Motor neuron (in vitro differentiated cells): ENCODE results near the gene PHRF1. TPM values are rescaled to one million over a fixed set of nuclear protein-coding genes. Genes with fewer than 3 reads are reported as not detected.

ENCODE experiments used
- ATAC-seq, 8 experiments: fragments of 200-7000 bp; cut with Tn5 transposase; replicated peaks in 6 of 8; 2 replicates each; pipeline ENCODE4 v1.8.0; 2021; ENCODE audit warnings: mild to moderate bottlenecking in 8 of 8, moderate library complexity in 8 of 8
- H3K27ac ChIP-seq, 2 donors: fragments of 250-450 bp; sonication (Bioruptor Pico); 2 replicates each; pipeline ENCODE4 v1.9.0; 2021; ENCODE audit warnings: antibody characterized with exemption in 2 of 2, mild to moderate bottlenecking in 2 of 2, moderate library complexity in 1 of 2
- H3K4me1 ChIP-seq, 2 donors: fragments of 250-450 bp; sonication (Bioruptor Pico); replicated peaks in 1 of 2; 2 replicates each; pipeline ENCODE4 v1.6.1; 2021; ENCODE audit warnings: antibody characterized with exemption in 2 of 2, mild to moderate bottlenecking in 2 of 2, moderate library complexity in 1 of 2
- H3K4me3 ChIP-seq, 5 donors: fragments of 250-450 bp; sonication (Bioruptor Pico); 2 replicates each; pipeline ENCODE4 v1.9.0; 2021; ENCODE audit warnings: antibody characterized with exemption in 5 of 5, mild to moderate bottlenecking in 5 of 5, moderate library complexity in 4 of 5
- WGBS, 10 experiments: fragments of 450-650 bp; shearing (Covaris generic); methylation state at CpG; one replicate each; pipeline ENCODE4 v1.0.0; 2022; 5-methylcytosine and 5-hydroxymethylcytosine counted together
- in situ Hi-C, 9 experiments: fragments of 400-800 bp; cut with MboI; loops; one replicate each; pipeline ENCODE4 v1.15.0; 2021; ENCODE audit warnings: low sequenced_read_pairs in 9 of 9, low pct_unique_long_range_greater_than_20kb in 2 of 9; ENCODE audit not compliant: unreplicated experiment in 9 of 9
- total RNA-seq, 8 experiments: library from RNA; unstranded; fragments of 300-600 nt; gene quantifications; 2 replicates each; pipeline versions ENCODE4 v1.2.3 to v1.2.4, GENCODE V29; 2022

Gene PHRF1, protein sequence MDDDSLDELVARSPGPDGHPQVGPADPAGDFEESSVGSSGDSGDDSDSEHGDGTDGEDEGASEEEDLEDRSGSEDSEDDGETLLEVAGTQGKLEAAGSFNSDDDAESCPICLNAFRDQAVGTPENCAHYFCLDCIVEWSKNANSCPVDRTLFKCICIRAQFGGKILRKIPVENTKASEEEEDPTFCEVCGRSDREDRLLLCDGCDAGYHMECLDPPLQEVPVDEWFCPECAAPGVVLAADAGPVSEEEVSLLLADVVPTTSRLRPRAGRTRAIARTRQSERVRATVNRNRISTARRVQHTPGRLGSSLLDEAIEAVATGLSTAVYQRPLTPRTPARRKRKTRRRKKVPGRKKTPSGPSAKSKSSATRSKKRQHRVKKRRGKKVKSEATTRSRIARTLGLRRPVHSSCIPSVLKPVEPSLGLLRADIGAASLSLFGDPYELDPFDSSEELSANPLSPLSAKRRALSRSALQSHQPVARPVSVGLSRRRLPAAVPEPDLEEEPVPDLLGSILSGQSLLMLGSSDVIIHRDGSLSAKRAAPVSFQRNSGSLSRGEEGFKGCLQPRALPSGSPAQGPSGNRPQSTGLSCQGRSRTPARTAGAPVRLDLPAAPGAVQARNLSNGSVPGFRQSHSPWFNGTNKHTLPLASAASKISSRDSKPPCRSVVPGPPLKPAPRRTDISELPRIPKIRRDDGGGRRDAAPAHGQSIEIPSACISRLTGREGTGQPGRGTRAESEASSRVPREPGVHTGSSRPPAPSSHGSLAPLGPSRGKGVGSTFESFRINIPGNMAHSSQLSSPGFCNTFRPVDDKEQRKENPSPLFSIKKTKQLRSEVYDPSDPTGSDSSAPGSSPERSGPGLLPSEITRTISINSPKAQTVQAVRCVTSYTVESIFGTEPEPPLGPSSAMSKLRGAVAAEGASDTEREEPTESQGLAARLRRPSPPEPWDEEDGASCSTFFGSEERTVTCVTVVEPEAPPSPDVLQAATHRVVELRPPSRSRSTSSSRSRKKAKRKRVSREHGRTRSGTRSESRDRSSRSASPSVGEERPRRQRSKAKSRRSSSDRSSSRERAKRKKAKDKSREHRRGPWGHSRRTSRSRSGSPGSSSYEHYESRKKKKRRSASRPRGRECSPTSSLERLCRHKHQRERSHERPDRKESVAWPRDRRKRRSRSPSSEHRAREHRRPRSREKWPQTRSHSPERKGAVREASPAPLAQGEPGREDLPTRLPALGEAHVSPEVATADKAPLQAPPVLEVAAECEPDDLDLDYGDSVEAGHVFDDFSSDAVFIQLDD (N-terminal part only)
- total RNA-seq, result 10 to 100 TPM; 11.9 to 32.0 (median 16.0) TPM

DNA sequence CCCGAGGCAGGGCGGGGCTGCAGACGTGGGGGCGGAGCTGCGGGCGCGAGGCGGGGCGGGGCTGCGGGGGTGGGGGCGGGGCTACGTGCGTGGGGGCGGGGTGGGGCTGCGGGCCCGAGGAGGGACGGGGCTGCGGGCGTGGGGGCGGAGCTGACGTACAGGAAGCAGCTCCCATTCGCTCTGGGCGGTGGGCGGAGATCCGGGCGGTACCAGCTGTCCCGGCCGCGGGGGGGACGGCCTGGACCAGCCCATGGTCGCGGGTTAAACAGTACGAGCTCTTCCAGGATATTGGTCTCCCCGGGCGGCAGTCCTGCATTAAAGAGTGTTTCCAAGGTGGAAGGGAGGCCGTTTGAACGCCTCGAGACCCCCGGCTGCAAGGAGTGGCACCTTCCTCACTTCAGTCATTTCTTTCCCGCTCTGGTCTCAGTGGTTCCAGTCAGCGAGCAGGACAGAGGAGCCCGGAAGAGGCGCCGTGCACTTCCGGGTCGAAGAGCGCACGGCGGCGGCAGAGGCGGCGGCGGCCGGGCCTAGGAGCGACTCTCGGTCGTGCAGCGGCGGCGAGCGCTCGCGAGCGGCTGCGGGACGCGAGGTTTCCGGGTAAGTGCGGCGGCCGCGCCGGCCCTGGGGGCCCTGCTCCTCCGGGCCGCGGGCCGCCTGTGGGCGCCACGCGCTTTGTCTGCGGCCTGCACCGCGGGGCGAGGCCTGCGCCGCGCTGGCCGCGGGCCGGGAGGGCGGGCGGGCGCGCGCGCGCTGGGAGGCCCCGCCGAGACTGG, at the start of gene PHRF1:
PHRF1 (plus strand) TSS at position 475 of the 773 bp plus-strand sequence. CDS start 5,043 bp downstream, outside the sequence.
- H3K4me1 ChIP-seq, result peaks cover 19 to 28% of the 10 kb centered on the region in 2 donors
- ATAC-seq, result peak; percentile 81 to 93 (median 85)
- H3K27ac ChIP-seq, result peak within 1 kb of the TSS; percentile 98 to 100
- 0% methylated on average over 1 to 4 of the region's 99 CpGs; no CpG with 5 or more reads in 8 of the 10 experiments for WGBS, 10 experiments
- peak within 1 kb of the TSS; percentile 79 to 90 (median 87) for H3K4me3 ChIP-seq
- in situ Hi-C loops, result no loop called here

DNA sequence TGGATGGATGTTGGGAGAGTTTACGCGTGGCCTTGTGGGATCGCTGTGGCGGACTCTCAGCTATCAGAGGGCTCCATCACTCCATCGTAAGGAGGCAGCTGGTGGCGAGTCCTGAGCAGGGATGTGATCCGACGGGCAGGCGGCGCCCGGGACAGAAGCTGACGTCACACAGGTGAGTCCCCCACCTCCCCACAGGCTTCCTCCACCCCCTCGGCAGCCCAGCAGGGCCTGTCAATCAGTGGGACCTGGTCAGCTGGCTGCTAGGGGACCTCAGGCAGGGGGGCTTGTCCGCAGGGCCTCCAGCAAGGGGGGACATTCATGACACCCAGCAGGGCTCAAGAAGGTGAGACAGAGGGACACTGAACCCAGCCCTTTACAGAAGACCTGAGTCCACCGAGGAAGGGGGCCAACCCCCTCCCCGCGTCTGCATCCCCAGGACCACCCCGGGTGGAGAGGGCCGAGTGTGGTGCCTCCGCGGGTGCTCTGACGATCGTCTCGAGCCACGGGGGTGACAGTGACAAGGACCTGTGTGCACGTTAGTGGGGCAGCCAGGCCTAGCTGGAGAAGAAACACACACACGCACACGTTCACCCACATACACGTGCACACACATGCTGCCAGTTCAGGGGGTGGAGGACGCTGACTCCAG, 48.0 kb upstream of the PHRF1 start:
- H3K4me1 ChIP-seq, result peaks cover 9 to 12% of the 10 kb centered on the region in 2 donors
- 83 to 100% (median 91%) methylated on average over 1 to 4 of the region's 30 CpGs; no CpG with 5 or more reads in 6 of the 10 experiments for WGBS, 10 experiments

DNA sequence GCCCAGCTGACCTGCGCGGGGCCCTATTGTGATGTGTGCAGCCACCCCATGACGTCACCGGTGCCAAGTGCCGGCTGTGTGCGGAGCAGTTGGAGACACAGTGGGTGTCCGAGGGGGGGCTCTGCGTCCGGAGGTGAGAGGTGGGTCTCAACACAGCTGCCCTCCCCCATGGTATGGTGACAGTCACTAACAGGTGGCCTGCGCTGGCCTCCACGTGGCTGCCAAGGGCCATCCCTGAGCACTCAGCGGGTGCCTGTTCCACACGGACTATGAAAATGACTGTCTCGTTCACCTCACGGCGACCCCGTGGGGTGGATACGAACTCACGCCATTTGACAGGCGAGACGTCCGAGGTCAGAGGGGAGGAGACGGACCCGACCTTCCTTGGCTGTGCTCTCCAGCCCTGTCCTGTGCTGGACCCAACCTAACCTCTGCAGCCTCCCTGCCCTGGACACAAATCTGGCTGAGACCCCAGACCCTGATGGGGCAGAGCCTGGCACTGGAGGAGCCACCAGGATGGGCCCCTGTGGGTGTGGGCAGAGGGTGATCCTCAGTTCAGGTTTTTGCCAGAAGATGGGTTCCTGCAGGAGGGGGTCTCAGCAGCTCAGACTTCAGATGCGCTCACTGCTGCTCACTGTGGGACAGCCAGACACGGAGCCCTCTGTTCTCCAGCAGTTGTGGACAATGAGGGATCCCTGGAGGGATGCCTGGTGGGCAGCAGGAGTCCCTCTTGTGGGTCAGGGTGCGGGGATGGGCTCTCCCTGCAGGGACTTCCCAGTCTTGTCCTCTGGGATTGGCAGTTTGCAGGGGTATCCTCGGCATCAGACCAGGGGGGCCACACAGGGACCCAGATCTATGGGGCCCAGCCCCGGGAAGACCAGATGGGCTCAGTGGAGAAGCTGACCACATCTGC, 47.2 kb upstream of the PHRF1 start:
- 65 to 100% (median 80%) methylated on average over 1 to 9 of the region's 29 CpGs; no CpG with 5 or more reads in 5 of the 10 experiments for WGBS, 10 experiments
- Histone ChIP-seq H3K4me1 (peaks cover 10 to 15% of the 10 kb centered on the region in 2 donors), H3K4me3 (no peak overlapping the region), H3K27ac (peak overlapping the region in 1 of 2 donors; percentile 40)
- ATAC-seq, result peak in 6 of 8 experiments; percentile 6 to 69 (median 63)
- in situ Hi-C loops, result no loop called here

More for the DNA sequence above, 48.0 kb upstream of the PHRF1 start:
- in situ Hi-C loops, result no loop called here
- no peak overlapping the region for H3K4me3 ChIP-seq
- H3K27ac ChIP-seq, result peak overlapping the region in 1 of 2 donors; percentile 40
- no peak for ATAC-seq

DNA sequence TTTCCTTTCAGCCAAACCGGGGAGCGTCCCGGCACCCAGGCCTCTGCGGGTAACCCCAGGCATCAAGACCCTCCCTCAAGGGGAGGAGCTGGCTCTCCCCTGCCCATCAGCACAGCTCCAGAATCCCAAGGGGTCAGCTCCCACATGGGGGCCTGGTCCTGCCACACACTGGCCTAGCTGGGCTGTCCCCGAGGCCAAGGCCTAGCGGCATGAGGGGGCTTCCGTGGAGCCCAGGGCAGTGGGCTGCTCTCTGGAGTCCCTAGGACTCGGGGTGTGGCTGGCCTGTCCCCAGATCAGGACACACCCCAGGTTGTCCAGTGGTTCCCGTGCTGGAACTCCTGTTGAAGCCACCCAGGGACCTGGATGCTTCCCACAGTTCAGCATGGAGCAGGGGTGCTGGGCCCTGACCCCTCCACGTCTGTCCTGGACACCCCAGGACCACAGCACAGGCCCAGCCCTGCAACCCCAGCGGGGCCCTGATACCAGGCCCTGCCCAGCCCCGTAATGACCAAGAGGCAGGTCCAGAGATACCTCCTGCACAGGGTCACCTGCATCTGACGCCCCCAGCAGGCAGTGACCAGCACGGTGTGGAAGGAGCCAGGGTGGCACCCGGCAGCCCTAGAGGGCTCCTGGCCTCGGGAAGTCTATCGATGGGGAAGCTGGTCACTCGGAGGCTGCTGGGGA, 46.4 kb upstream of the PHRF1 start:
- peaks cover 14 to 18% of the 10 kb centered on the region in 2 donors for H3K4me1 ChIP-seq
- peak in 1 of 8 experiments; percentile 2 for ATAC-seq
- in situ Hi-C loops, result no loop called here
- H3K4me3 ChIP-seq, result no peak overlapping the region
- H3K27ac ChIP-seq, result no peak overlapping the region
- WGBS, 10 experiments, result 89 to 90% methylated on average over 2 to 3 of the region's 18 CpGs; no CpG with 5 or more reads in 8 of the 10 experiments

DNA sequence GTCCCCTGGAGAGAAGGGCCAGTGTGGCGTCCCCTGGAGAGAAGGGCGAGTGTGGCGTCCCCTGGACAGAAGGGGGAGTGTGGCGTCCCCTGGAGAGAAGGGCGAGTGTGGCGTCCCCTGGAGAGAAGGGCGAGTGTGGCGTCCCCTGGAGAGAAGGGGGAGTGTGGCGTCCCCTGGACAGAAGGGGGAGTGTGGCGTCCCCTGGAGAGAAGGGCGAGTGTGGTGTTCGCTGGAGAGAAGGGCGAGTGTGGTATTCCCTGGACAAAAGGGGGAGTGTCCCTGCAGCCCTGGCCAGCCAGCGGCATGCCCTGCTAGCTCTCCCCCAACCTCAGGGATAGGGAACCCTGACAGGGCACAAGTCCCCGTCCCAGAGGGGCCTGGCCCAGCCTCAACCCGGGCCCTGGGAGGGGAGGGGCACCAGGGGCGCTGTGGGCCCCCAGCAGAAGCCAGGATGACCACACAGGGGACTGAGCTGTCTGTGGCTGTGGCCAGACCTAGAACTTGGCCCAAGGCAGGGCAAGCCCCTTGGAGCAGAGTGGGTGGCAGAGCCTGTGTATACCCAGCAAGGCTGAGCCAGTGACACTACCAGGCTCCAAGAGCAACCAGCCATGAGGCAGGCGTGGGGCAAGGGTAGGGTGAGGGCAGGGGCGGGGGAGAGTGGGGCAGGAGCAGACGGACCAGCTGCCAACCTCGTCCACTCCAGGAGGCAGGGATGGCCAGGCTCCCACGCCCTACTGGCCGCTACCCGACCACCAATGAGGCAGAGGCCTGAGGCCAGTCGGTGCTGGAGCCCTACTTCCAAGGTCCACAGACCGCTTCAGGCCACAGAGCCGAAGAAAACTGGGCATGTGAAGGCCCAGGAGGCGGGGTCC, 45.1 kb upstream of the PHRF1 start:
- Histone ChIP-seq H3K4me1 (peaks cover 16 to 19% of the 10 kb centered on the region in 2 donors), H3K4me3 (no peak overlapping the region), H3K27ac (no peak overlapping the region)
- 80 to 100% methylated on average over 1 of the region's 28 CpGs; no CpG with 5 or more reads in 8 of the 10 experiments for WGBS, 10 experiments
- ATAC-seq, result no peak
- in situ Hi-C loops, result no loop called here

DNA sequence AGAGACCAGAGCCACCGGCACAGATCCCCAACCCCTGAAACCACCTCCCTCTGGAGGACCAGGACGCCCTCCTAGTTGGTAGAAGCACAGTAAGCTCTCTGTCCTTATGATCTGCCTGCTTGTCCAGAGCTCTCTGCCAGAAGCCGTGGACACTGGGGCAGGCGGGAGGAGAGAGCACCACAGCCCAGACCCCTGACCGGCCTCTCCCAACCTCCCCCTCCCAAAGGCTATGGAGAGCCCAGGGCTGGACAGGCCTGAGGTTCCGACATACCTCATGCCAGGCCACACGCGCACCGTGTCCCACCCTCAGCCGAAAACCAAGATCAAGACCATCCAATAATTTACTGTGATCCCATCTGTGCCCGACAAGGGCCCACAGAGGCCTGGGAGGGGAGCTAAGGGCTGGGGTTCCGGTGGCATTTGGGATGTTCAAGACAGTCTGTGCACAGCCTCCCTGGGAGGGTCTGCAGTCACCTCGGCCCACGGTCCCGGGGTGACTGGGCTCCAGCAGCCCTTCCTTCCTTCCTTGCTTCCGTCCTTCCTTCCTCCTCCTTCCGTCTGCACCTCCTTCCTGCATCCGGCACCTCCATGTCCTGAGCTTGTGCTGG, 44.2 kb upstream of the PHRF1 start:
- Histone ChIP-seq H3K27ac (no peak overlapping the region), H3K4me3 (no peak overlapping the region), H3K4me1 (peaks cover 24% of the 10 kb centered on the region in 2 donors)
- in situ Hi-C loops, result no loop called here
- no peak for ATAC-seq
- whole genome bisulfite sequencing, 10 experiments, result 80 to 100% (median 95%) methylated on average over 1 to 6 of the region's 18 CpGs; no CpG with 5 or more reads in 4 of the 10 experiments

DNA sequence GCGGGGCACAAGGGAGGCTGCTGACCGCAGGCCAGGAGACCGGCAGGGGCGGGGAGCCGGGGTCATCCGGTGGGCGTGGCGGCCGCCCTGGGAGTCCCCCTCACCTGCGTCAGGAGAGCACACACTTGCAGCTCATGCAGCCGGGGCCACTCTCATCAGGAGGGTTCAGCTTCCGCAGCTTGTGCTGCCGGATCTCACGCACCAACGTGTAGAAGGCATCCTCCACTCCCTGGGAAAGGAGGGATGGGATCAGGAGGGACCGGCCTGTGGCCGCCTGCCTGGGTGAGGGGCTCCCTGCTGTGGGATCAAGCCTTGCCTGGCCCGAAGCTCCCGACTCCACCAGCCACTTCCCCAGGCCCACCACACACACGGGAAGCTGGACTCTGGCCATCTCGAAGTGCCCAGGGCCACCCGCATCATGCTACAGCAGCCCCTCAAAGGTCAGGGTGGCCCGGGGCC, 43.7 kb upstream of the PHRF1 start:
- in situ Hi-C loops, result no loop called here
- Histone ChIP-seq H3K4me3 (no peak overlapping the region), H3K4me1 (peaks cover 27 to 30% of the 10 kb centered on the region in 2 donors), H3K27ac (no peak overlapping the region)
- ATAC-seq, result no peak
- 91 to 100% (median 95%) methylated on average over 1 to 9 of the region's 23 CpGs; no CpG with 5 or more reads in 7 of the 10 experiments for WGBS, 10 experiments

DNA sequence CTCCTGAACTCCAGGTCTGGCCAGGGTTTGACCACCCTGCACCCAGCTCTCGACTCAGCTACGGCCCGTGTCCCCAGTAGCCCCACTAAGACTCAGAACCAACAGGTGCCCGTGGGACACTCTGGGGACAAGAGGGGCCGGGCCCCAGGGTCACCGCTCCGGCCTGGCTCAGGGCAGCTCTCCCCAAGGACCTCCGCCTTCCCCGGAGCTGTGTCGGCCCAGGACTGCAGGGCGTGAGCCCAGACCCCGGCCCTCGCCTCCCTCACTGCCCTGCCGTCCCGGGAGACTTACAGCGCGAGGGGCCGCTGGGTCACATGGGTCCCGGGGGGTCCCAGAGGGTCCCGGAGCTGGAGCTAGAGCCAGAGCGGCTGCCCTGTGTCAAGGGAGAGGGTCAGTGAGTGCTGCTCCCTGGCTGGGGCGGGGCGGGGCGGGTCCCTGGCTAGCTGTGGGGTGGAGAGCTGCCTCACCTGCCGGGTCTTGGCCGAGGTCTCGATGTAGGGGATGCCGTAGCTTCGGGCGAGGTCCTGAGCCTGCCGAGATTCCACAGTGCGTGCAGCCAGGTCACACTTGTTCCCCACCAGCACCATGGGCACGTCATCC, 43.2 kb upstream of the PHRF1 start:
- Histone ChIP-seq H3K27ac (no peak overlapping the region), H3K4me1 (peaks cover 32 to 35% of the 10 kb centered on the region in 2 donors), H3K4me3 (no peak overlapping the region)
- no peak for ATAC-seq
- WGBS, 10 experiments, result 60 to 100% (median 100%) methylated on average over 1 to 13 of the region's 33 CpGs; no CpG with 5 or more reads in 5 of the 10 experiments
- in situ Hi-C loops, result no loop called here
